HL-60 (cell line): ENCODE measurements around the gene TRIM50.

Experiments used
- DNase-seq, 2 experiments: peaks; one replicate each; pipeline ENCODE4 v3.0.0-alpha.2; 2010 to 2020; ENCODE audit warnings: low read depth in 1 of 2, low spot score in 1 of 2
- H3K27ac ChIP-seq: fragments of 250-450 bp; sonication (Bioruptor Pico); replicated peaks from 2 replicates; pipeline ENCODE4 v1.5.1; 2020; ENCODE audit warnings: mild to moderate bottlenecking, moderate library complexity
- H3K27me3 ChIP-seq: fragments of 250-450 bp; sonication (Bioruptor Pico); 2 replicates; pipeline ENCODE4 v1.5.1; 2021; ENCODE audit warnings: mild to moderate bottlenecking, moderate library complexity; ENCODE audit not compliant: insufficient read depth, poor library complexity, severe bottlenecking
- H3K4me3 ChIP-seq: replicated peaks from 2 replicates; pipeline ENCODE4 v1.5.1; 2011; ENCODE audit warnings: mild to moderate bottlenecking, control low read depth, low read length; ENCODE audit not compliant: insufficient read depth
- GABPA ChIP-seq: IDR thresholded peaks from 2 replicates; pipeline ENCODE4 v1.6.1; 2012; ENCODE audit warnings: low read depth
- POLR2AphosphoS5 ChIP-seq: IDR thresholded peaks from 2 replicates; pipeline ENCODE4 v1.6.1; 2012; ENCODE audit warnings: low read depth
- SPI1 ChIP-seq: IDR thresholded peaks from 2 replicates; pipeline ENCODE4 v1.6.1; 2012; ENCODE audit warnings: low read depth, mild to moderate bottlenecking, borderline replicate concordance
- TF ChIP-seq, protein P1 (sequence below): IDR thresholded peaks from 2 replicates; pipeline ENCODE4 v1.6.1; 2012; ENCODE audit warnings: low read depth; ENCODE audit not compliant: insufficient replicate concordance
- TF ChIP-seq, protein P2 (sequence below): IDR thresholded peaks from one replicate; pipeline ENCODE4 v1.5.1; 2011; ENCODE audit warnings: low read length, control low read depth, inconsistent platforms; ENCODE audit not compliant: insufficient read depth

TRIM50 gene

DNA sequence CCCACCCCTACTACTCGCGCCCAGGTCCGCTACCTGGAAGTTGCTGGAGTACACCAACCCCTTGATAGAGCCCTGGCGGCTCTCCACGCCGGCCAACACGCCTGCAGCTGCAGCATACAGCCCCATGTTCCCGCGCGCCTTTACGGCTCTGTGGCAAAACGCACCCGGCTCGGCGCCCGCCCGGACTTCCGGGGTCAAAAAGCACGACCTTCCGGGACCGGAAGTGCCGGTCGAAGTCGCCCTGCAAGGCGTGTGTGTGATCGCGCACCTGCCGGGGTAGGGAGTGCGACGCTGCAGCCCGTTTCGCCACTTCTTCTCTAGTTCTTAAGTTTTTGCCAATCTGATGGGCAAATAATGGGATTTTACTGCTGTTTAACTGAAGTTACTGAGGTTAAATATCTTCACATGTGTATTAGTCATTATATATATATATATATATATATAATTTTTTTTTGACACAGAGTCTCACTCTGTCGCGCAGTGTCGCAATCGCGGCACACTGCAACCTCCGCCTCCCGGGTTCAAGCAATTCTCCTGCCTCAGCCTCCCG lies 19.1 kb downstream of the TRIM50 start, which contains the start of gene NSUN5:
NSUN5 (minus strand) TSS at position 162 of the 550 bp plus-strand sequence; CDS start at position 126, 36 bp downstream.
- H3K4me3 ChIP-seq: peak within 1 kb of the TSS; percentile 94
- peak within 1 kb of the TSS; percentile 73 for H3K27ac ChIP-seq
- DNase-seq: peak; percentile 95
- TF ChIP-seq POLR2AphosphoS5 (peak; percentile 85; the same call in 1 of the 2 replicates), SPI1 (peak; percentile 41; the same call in 1 of the 2 replicates), GABPA (peak; percentile 81)
- TF ChIP-seq, protein P1, sequence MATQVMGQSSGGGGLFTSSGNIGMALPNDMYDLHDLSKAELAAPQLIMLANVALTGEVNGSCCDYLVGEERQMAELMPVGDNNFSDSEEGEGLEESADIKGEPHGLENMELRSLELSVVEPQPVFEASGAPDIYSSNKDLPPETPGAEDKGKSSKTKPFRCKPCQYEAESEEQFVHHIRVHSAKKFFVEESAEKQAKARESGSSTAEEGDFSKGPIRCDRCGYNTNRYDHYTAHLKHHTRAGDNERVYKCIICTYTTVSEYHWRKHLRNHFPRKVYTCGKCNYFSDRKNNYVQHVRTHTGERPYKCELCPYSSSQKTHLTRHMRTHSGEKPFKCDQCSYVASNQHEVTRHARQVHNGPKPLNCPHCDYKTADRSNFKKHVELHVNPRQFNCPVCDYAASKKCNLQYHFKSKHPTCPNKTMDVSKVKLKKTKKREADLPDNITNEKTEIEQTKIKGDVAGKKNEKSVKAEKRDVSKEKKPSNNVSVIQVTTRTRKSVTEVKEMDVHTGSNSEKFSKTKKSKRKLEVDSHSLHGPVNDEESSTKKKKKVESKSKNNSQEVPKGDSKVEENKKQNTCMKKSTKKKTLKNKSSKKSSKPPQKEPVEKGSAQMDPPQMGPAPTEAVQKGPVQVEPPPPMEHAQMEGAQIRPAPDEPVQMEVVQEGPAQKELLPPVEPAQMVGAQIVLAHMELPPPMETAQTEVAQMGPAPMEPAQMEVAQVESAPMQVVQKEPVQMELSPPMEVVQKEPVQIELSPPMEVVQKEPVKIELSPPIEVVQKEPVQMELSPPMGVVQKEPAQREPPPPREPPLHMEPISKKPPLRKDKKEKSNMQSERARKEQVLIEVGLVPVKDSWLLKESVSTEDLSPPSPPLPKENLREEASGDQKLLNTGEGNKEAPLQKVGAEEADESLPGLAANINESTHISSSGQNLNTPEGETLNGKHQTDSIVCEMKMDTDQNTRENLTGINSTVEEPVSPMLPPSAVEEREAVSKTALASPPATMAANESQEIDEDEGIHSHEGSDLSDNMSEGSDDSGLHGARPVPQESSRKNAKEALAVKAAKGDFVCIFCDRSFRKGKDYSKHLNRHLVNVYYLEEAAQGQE: no peak
- TF ChIP-seq, protein P2, sequence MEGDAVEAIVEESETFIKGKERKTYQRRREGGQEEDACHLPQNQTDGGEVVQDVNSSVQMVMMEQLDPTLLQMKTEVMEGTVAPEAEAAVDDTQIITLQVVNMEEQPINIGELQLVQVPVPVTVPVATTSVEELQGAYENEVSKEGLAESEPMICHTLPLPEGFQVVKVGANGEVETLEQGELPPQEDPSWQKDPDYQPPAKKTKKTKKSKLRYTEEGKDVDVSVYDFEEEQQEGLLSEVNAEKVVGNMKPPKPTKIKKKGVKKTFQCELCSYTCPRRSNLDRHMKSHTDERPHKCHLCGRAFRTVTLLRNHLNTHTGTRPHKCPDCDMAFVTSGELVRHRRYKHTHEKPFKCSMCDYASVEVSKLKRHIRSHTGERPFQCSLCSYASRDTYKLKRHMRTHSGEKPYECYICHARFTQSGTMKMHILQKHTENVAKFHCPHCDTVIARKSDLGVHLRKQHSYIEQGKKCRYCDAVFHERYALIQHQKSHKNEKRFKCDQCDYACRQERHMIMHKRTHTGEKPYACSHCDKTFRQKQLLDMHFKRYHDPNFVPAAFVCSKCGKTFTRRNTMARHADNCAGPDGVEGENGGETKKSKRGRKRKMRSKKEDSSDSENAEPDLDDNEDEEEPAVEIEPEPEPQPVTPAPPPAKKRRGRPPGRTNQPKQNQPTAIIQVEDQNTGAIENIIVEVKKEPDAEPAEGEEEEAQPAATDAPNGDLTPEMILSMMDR: no peak
- H3K27me3 ChIP-seq: no peaks in the 10 kb centered on the region

DNA sequence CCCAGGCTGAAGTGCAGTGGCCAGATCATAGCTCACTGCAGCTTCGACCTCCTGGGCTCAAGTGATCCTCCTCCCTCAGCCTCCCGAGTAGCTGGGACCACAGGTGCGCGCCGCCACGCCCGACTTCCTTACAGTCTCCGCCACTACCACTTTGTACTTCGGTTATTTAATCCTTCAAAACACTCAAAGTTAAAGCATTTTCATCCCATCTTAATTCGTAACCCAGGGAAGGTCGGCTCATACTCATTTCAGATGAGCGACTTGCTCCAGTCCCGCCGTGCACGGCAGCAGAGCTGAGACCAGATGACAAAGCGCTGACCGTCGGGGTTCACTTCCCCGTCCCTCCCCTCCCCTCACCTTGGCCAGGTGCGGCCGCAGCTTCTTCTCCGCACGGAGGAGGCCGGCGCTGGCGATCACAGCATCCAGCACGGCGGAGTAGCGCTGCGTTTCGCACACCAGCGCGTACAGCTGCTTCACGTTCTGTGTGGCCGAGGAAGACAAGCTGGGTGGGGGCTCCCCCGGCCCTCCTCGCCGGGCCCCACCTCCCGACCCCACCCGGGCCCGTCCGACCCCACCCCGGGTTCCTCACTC lies 19.7 kb downstream of the TRIM50 start:
- TF ChIP-seq, protein P2: no peak
- TF ChIP-seq GABPA (no peak), POLR2AphosphoS5 (no peak), SPI1 (no peak)
- TF ChIP-seq, protein P1: no peak
- DNase-seq: no peak
- Histone ChIP-seq H3K4me3 (peak overlapping the region; percentile 94), H3K27me3 (no peaks in the 10 kb centered on the region), H3K27ac (peak overlapping the region; percentile 73)

DNA sequence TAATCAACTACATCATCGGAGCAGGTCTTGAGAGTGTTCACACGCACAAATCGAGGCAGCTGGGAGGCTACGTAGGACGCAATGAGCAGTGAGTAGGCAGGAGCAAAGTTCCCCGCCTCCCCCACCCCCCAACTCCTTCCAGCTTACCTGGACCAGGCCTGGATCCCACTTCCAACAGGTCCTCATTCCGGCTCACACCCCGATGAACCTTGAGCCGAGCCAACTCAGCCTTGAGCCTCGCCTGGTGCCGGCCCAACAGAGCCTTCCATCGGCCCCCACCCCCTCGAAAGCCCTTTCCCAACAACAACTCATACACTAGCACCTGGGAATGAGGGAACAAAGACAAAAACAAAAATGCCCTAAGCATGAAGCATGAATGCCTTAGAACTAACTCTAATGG lies 20.4 kb downstream of the TRIM50 start:
- H3K4me3 ChIP-seq: peak overlapping the region; percentile 94
- no peaks in the 10 kb centered on the region for H3K27me3 ChIP-seq
- DNase-seq: no peak
- TF ChIP-seq, protein P2: no peak
- TF ChIP-seq SPI1 (no peak), GABPA (no peak), POLR2AphosphoS5 (no peak)
- TF ChIP-seq, protein P1: no peak
- peak overlapping the region; percentile 73 for H3K27ac ChIP-seq
